MM.1S (cell line): ENCODE data around the gene SLC9A2.

Experiments
- DNase-seq: peaks from one replicate; pipeline ENCODE4 v3.0.0-alpha.2; 2015
- H2AFZ ChIP-seq: fragments of 300-600 bp; sonication (generic); 2 replicates; pipeline ENCODE4 v1.6.0; 2016; ENCODE audit warnings: antibody characterized with exemption, low read length
- H3F3A ChIP-seq: fragments of 300-600 bp; sonication (generic); 2 replicates; pipeline ENCODE4 v1.6.1; 2016; ENCODE audit warnings: mild to moderate bottlenecking, antibody characterized with exemption, low read length, moderate library complexity, mixed read lengths; ENCODE audit not compliant: insufficient read depth
- H3K27ac ChIP-seq: fragments of 300-600 bp; sonication (generic); 2 replicates; pipeline ENCODE4 v1.5.1; 2016; ENCODE audit warnings: mild to moderate bottlenecking, low read length
- H3K27me3 ChIP-seq: fragments of 300-600 bp; sonication (generic); replicated peaks from 2 replicates; pipeline ENCODE4 v1.6.0; 2016; ENCODE audit warnings: low read length; ENCODE audit not compliant: insufficient read depth
- H3K36me3 ChIP-seq: fragments of 300-600 bp; sonication (generic); replicated peaks from 2 replicates; pipeline ENCODE4 v1.6.1; 2016; ENCODE audit warnings: mild to moderate bottlenecking, low read length, mixed read lengths; ENCODE audit not compliant: insufficient read depth
- H3K4me1 ChIP-seq: fragments of 300-600 bp; sonication (generic); 2 replicates; pipeline ENCODE4 v1.6.1; 2016; ENCODE audit warnings: low read length, mixed read lengths
- H3K4me2 ChIP-seq: fragments of 300-600 bp; sonication (generic); 2 replicates; pipeline ENCODE4 v1.6.0; 2016; ENCODE audit warnings: low read depth, low read length
- H3K4me3 ChIP-seq: fragments of 300-600 bp; sonication (generic); 2 replicates; pipeline ENCODE4 v1.5.1; 2016; ENCODE audit warnings: low read length, mixed read lengths
- H3K79me2 ChIP-seq: fragments of 300-600 bp; sonication (generic); 2 replicates; pipeline ENCODE4 v1.6.1; 2016; ENCODE audit warnings: mixed run types, low read length, mixed read lengths
- H3K9ac ChIP-seq: fragments of 300-600 bp; sonication (generic); 2 replicates; pipeline ENCODE4 v1.6.1; 2016; ENCODE audit warnings: low read length, mixed read lengths
- H3K9me2 ChIP-seq: fragments of 300-600 bp; sonication (generic); replicated peaks from 2 replicates; pipeline ENCODE4 v1.6.1; 2016; ENCODE audit warnings: mild to moderate bottlenecking, low read length, mixed read lengths; ENCODE audit not compliant: insufficient read depth
- H3K9me3 ChIP-seq: fragments of 300-600 bp; sonication (generic); replicated peaks from 2 replicates; pipeline ENCODE4 v1.6.1; 2016; ENCODE audit warnings: mild to moderate bottlenecking, low read length, mixed read lengths; ENCODE audit not compliant: insufficient read depth
- H4K20me1 ChIP-seq: fragments of 300-600 bp; sonication (generic); 2 replicates; pipeline ENCODE4 v1.6.1; 2016; ENCODE audit warnings: mild to moderate bottlenecking, low read length, moderate library complexity, mixed read lengths; ENCODE audit not compliant: insufficient read depth
- EZH2 ChIP-seq: fragments of 300-600 bp; sonication (generic); optimal IDR thresholded peaks from 2 replicates; pipeline ENCODE3; 2017; ENCODE audit warnings: low read depth, mild to moderate bottlenecking, antibody characterized with exemption, low read length, mixed read lengths
- EZH2phosphoT487 ChIP-seq: fragments of 300-600 bp; sonication (generic); IDR thresholded peaks from 2 replicates; pipeline ENCODE4 v1.6.1; 2018; ENCODE audit warnings: antibody characterized with exemption, low read length
- TF ChIP-seq, protein P1 (sequence below): fragments of 300-600 bp; sonication (generic); IDR thresholded peaks from 2 replicates; pipeline ENCODE4 v1.5.1; 2016; ENCODE audit warnings: antibody characterized with exemption, low read length, mixed read lengths

The SLC9A2 gene

DNA sequence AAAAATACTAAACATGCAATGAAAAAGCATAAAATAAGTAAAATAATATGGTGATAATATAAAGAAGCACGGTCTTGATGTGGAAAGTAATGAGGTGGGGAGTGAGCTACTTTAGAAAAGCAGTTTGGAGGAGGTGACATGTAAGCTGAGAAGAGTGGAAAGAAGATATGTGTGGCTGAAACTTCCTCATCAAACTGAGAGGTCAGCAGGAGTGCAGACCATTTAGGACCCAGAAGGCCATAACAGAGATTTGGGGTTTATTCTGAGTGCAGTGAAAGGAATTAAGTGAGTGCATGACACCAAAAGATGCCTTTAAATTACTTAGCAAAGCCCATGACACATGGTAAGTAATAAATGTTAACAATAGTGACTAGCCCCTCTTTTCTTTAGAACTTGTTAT, 118.1 kb downstream of the SLC9A2 start:
- H3K9ac ChIP-seq: no peak overlapping the region
- TF ChIP-seq EZH2 (no peak), EZH2phosphoT487 (no peak)
- TF ChIP-seq, protein P1, sequence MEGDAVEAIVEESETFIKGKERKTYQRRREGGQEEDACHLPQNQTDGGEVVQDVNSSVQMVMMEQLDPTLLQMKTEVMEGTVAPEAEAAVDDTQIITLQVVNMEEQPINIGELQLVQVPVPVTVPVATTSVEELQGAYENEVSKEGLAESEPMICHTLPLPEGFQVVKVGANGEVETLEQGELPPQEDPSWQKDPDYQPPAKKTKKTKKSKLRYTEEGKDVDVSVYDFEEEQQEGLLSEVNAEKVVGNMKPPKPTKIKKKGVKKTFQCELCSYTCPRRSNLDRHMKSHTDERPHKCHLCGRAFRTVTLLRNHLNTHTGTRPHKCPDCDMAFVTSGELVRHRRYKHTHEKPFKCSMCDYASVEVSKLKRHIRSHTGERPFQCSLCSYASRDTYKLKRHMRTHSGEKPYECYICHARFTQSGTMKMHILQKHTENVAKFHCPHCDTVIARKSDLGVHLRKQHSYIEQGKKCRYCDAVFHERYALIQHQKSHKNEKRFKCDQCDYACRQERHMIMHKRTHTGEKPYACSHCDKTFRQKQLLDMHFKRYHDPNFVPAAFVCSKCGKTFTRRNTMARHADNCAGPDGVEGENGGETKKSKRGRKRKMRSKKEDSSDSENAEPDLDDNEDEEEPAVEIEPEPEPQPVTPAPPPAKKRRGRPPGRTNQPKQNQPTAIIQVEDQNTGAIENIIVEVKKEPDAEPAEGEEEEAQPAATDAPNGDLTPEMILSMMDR: no peak
- peaks cover 21% of the 10 kb centered on the region for H3K4me1 ChIP-seq
- H4K20me1 ChIP-seq: no peaks in the 10 kb centered on the region
- H2AFZ ChIP-seq: peak overlapping the region; percentile 95; the same call in 1 of the 2 replicates
- no peaks in the 10 kb centered on the region for H3K36me3 ChIP-seq
- H3K79me2 ChIP-seq: peaks cover 17% of the 10 kb centered on the region; the same call in 1 of the 2 replicates
- H3K27ac ChIP-seq: no peak overlapping the region
- no peaks in the 10 kb centered on the region for H3K9me2 ChIP-seq
- peak overlapping the region; percentile 91 for H3K4me3 ChIP-seq
- peak; percentile 70 for DNase-seq
- H3K27me3 ChIP-seq: no peaks in the 10 kb centered on the region
- H3K9me3 ChIP-seq: no peaks in the 10 kb centered on the region
- H3K4me2 ChIP-seq: peak overlapping the region; percentile 78
- 0 out of 2 replicates have a peak, but pooled peaks cover 4% of the 10 kb centered on the region for H3F3A ChIP-seq

GRCh38 chr2:102743259-102743658, 123.9 kb downstream of the SLC9A2 start:
- Histone ChIP-seq H3K9ac (no peak overlapping the region), H3K4me3 (no peak overlapping the region), H3K79me2 (no peaks in the 10 kb centered on the region), H3K9me2 (no peaks in the 10 kb centered on the region), H3K4me1 (no peaks in the 10 kb centered on the region), H3K9me3 (no peaks in the 10 kb centered on the region), H3K27ac (no peak overlapping the region), H3K36me3 (no peaks in the 10 kb centered on the region), H3K4me2 (no peak overlapping the region), H2AFZ (no peak overlapping the region), H3F3A (no peaks in the 10 kb centered on the region), H3K27me3 (no peaks in the 10 kb centered on the region), H4K20me1 (no peaks in the 10 kb centered on the region)
- TF ChIP-seq, protein P1: no peak
- TF ChIP-seq EZH2 (no peak), EZH2phosphoT487 (no peak)
- no peak for DNase-seq

- DNase-seq: no peak
- Histone ChIP-seq H3K9me3 (no peaks in the 10 kb centered on the region), H3K9me2 (no peaks in the 10 kb centered on the region), H2AFZ (no peak overlapping the region), H3K27ac (no peak overlapping the region), H3K27me3 (no peaks in the 10 kb centered on the region), H3K36me3 (no peaks in the 10 kb centered on the region), H3K4me2 (no peak overlapping the region), H3F3A (no peaks in the 10 kb centered on the region), H3K4me1 (no peaks in the 10 kb centered on the region), H3K79me2 (no peaks in the 10 kb centered on the region), H3K9ac (no peak overlapping the region), H4K20me1 (no peaks in the 10 kb centered on the region), H3K4me3 (no peak overlapping the region)
- TF ChIP-seq, protein P1: no peak
- TF ChIP-seq EZH2phosphoT487: no peak
- no peak for TF ChIP-seq EZH2
Observed at GRCh38 chr2:102748107-102748506, 128.8 kb downstream of the SLC9A2 start.
